Uterus (tissue), 4 donors: ENCODE results near the gene THBD. TPM values are rescaled to one million over a fixed set of nuclear protein-coding genes. Genes with fewer than 3 reads are reported as not detected.

Experiments
- DNase-seq, 2 donors: peaks; one replicate each; pipeline ENCODE4 v3.0.0-alpha.2; 2019 to 2020
- H3K27ac ChIP-seq, 2 donors: fragments of 200-600 bp; sonication (generic); 1 replicate in 1 of 2; 2 replicates in 1 of 2; pipeline ENCODE4 v1.5.1; 2016 to 2018
- H3K27me3 ChIP-seq, 2 donors: fragments of 200-600 bp; sonication (generic); one replicate each; pipeline ENCODE4 v1.5.1; 2018 to 2019; ENCODE audit warnings: control low read depth in 1 of 2
- H3K36me3 ChIP-seq, 2 donors: fragments of 200-600 bp; sonication (generic); one replicate each; pipeline ENCODE4 v1.5.1; 2019; ENCODE audit warnings: control low read depth in 1 of 2
- H3K4me1 ChIP-seq, 2 donors: fragments of 200-600 bp; sonication (generic); one replicate each; pipeline ENCODE4 v1.5.1; 2018 to 2019; ENCODE audit warnings: control low read depth in 1 of 2
- H3K4me3 ChIP-seq, 2 donors: fragments of 200-600 bp; sonication (generic); 1 replicate in 1 of 2; 2 replicates in 1 of 2; pipeline ENCODE4 v1.5.1; 2018 to 2019; ENCODE audit warnings: mild to moderate bottlenecking in 1 of 2
- H3K9me3 ChIP-seq, 2 donors: fragments of 200-600 bp; sonication (generic); one replicate each; pipeline ENCODE4 v1.5.1; 2019; ENCODE audit warnings: control low read depth in 1 of 2
- POLR2A ChIP-seq, 2 donors: fragments of 450-650 bp; IDR thresholded peaks; one replicate each; pipeline ENCODE4 v1.6.1; 2016; ENCODE audit warnings: antibody characterized with exemption in 2 of 2, mild to moderate bottlenecking in 1 of 2, moderate library complexity in 1 of 2
- intact Hi-C: fragments of 100-400 bp; cut with DNase I; formaldehyde crosslinking; loops from one replicate; pipeline ENCODE4 v1.15.1; 2023; ENCODE audit warnings: low total_unique reads
- total RNA-seq, 4 donors: library from RNA; depleted of rRNA in 3 of 4; stranded (reverse); fragments of >200 nt in 3 of 4; gene quantifications; one replicate each; pipeline versions ENCODE4 v1.1.0 to v1.2.4, GENCODE V29; 2014 to 2023
- TF ChIP-seq, protein P1 (sequence below), 4 experiments: fragments of 200-600 bp in 2 of 4; fragments of 450-650 bp in 2 of 4; sonication (generic) in 2 of 4; IDR thresholded peaks; one replicate each; pipeline ENCODE4 v1.5.1; 2016 to 2019; ENCODE audit warnings: antibody characterized with exemption in 4 of 4, mild to moderate bottlenecking in 2 of 4, moderate library complexity in 1 of 4
- donor health status: DM: yes; HTN: yes; CAD: no.

THBD gene
- total RNA-seq, 4 donors from 2014 or later, result 8.6 to 42.6 (median 28.4) TPM

DNA sequence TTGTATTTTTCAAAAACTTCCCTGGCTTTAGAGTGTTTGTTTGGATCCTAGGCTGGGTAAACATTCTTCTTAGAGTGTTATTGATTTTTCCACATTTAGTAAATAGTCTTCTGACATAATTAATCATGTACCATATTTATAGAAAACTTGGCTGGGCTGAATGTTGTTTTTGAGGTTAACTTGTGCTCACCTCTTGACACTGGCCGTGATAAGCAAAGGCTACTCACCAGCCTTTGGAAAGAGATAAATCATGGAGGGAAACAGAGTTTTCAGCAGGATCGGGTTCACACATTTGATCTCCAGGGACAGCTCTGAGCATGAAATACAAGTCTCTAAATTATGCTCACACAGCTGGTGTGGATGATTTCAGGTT, 42.9 kb upstream of the THBD start:
- no peaks in the 10 kb centered on the region for H3K9me3 ChIP-seq
- TF ChIP-seq, protein P1, sequence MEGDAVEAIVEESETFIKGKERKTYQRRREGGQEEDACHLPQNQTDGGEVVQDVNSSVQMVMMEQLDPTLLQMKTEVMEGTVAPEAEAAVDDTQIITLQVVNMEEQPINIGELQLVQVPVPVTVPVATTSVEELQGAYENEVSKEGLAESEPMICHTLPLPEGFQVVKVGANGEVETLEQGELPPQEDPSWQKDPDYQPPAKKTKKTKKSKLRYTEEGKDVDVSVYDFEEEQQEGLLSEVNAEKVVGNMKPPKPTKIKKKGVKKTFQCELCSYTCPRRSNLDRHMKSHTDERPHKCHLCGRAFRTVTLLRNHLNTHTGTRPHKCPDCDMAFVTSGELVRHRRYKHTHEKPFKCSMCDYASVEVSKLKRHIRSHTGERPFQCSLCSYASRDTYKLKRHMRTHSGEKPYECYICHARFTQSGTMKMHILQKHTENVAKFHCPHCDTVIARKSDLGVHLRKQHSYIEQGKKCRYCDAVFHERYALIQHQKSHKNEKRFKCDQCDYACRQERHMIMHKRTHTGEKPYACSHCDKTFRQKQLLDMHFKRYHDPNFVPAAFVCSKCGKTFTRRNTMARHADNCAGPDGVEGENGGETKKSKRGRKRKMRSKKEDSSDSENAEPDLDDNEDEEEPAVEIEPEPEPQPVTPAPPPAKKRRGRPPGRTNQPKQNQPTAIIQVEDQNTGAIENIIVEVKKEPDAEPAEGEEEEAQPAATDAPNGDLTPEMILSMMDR (IDR thresholded peaks at IDR 0.05), result no peak
- TF ChIP-seq POLR2A (IDR thresholded peaks at IDR 0.05), result no peak
- peak in 1 of 2 donors; percentile 6 for DNase-seq
- H3K27ac ChIP-seq, result peak overlapping the region; percentile 47 to 53
- intact Hi-C loops, result no loop called here
- H3K27me3 ChIP-seq, result no peaks in the 10 kb centered on the region
- no peaks in the 10 kb centered on the region for H3K4me1 ChIP-seq
- H3K4me3 ChIP-seq, result no peak overlapping the region
- no peaks in the 10 kb centered on the region for H3K36me3 ChIP-seq

DNA sequence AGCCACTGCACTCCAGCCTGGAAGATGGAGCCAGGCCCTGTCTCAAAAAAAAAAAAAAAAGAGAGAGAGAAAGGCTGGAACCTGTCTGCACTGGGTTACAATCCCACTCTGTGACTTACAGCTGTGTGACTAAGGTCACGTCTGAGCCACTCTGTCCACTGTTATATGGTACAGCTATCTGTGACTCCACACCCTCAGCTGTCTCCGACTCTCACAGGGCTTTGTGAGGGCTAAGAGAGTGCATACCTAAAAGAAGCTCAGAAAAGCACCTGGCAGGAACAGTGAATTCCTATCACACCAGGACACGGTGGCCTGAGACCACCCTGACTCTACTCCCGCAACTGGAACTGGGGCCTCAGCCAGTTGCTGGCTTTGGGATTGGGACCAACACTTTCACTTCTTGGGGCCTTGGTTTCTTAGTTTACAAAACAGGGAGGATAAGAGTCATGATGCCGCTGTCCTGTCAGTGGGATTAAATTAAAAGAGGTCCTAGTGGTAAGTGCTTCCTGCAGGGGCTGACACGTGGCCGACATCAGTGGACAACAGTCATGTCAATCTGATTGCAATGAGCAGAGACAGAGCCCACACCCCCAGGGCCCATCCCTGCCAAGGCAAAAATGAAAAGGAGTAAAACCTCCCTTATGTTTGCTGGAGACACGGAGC, 42.4 kb upstream of the THBD start:
- no peaks in the 10 kb centered on the region for H3K4me1 ChIP-seq
- intact Hi-C loops, result no loop called here
- no peak for DNase-seq
- H3K4me3 ChIP-seq, result no peak overlapping the region
- H3K36me3 ChIP-seq, result no peaks in the 10 kb centered on the region
- TF ChIP-seq, protein P1 (IDR thresholded peaks at IDR 0.05), result no peak
- no peak for TF ChIP-seq POLR2A (IDR thresholded peaks at IDR 0.05)
- no peaks in the 10 kb centered on the region for H3K9me3 ChIP-seq
- H3K27ac ChIP-seq, result peak overlapping the region; percentile 47 to 53
- no peaks in the 10 kb centered on the region for H3K27me3 ChIP-seq

DNA sequence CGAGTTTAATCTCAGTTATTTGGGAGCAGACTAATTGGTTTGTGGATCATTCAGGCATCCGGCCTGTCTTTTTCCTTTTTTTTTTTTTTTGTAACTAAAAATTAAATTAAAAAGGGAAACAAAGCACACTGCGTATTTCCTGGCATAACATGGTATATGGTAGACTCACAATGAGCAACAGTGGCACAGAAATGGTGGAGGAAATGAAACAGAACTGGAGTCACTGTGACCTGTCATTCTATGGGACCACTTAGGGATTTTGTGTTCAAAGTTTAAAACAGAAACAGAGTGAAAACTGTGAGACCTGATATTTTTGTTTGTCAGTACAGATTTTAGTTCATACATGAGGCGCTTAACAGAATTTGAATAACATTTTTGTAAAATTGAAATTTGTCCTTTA, 41.4 kb upstream of the THBD start:
- H3K4me3 ChIP-seq, result no peak overlapping the region
- H3K27ac ChIP-seq, result no peak overlapping the region
- H3K27me3 ChIP-seq, result no peaks in the 10 kb centered on the region
- H3K4me1 ChIP-seq, result no peaks in the 10 kb centered on the region
- intact Hi-C loops, result no loop called here
- no peak for TF ChIP-seq POLR2A (IDR thresholded peaks at IDR 0.05)
- TF ChIP-seq, protein P1 (IDR thresholded peaks at IDR 0.05), result no peak
- H3K9me3 ChIP-seq, result no peaks in the 10 kb centered on the region
- no peaks in the 10 kb centered on the region for H3K36me3 ChIP-seq
- DNase-seq, result no peak

DNA sequence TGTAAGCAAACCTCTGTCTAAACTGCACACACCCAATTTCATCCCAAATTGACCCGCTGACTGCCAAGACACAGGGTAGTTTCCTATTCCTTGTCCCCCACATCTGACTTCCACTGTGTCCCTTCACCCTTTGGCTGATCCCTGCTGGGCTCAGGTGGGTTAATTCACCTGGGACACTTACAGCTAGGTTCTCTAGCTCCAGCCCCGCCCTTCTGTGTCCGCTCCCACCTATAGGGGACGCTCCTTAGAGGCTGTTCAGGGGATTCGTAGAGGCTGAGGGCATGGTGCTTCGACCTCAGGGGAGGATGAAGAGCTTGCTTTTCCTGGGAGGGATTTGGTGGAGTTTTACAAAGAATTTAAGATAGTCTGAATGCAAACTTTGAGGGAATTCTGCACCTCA, 40.7 kb upstream of the THBD start:
- Histone ChIP-seq H3K36me3 (no peaks in the 10 kb centered on the region), H3K27me3 (no peaks in the 10 kb centered on the region), H3K4me3 (no peak overlapping the region), H3K4me1 (no peaks in the 10 kb centered on the region), H3K27ac (no peak overlapping the region), H3K9me3 (no peaks in the 10 kb centered on the region)
- no peak for DNase-seq
- intact Hi-C loops, result no loop called here
- TF ChIP-seq, protein P1 (IDR thresholded peaks at IDR 0.05), result no peak
- no peak for TF ChIP-seq POLR2A (IDR thresholded peaks at IDR 0.05)

DNA sequence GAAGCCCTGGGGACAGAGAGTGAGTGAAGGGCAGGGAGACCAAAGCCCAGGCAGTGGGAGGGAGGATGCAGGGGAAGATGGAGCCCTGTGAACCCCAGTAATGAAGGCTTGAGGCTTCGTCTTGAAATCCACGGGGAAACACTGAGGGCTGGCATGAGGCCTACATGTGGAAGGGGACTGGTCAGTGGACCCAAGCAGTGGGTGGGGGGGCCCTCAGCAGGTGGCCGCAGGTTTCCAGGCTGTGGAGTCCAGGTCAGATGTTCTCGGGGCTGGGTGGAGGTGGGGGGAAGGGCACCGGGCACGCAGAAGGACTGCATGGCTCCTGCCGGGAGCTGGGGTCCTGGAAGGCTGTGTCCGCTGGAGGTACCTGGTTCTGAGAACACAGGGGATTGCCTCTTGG, 39.4 kb upstream of the THBD start:
- Histone ChIP-seq H3K27me3 (no peaks in the 10 kb centered on the region), H3K36me3 (no peaks in the 10 kb centered on the region), H3K9me3 (no peaks in the 10 kb centered on the region), H3K4me1 (no peaks in the 10 kb centered on the region), H3K4me3 (no peak overlapping the region), H3K27ac (no peak overlapping the region)
- TF ChIP-seq, protein P1 (IDR thresholded peaks at IDR 0.05), result no peak
- TF ChIP-seq POLR2A (IDR thresholded peaks at IDR 0.05), result no peak
- no peak for DNase-seq
- intact Hi-C loops, result no loop called here
